HEK293T (cell line): ENCODE results near the gene MAPKAPK3.

Source experiments
- CTCF ChIA-PET: fragments of 350-600 bp; formaldehyde crosslinking; extraction: SDS; loops from one replicate; lab custom pipeline; 2021; ENCODE audit warnings: antibody characterized with exemption, inconsistent platforms; lab: Yijun Ruan, JAX
- POLR2A ChIA-PET: fragments of 350-600 bp; formaldehyde crosslinking; extraction: SDS; loops from one replicate; lab custom pipeline; 2020; ENCODE audit warnings: antibody characterized with exemption, inconsistent platforms; lab: Yijun Ruan, JAX
- DNase-seq: peaks from one replicate; pipeline ENCODE4 v3.0.0; 2012; ENCODE audit warnings: mixed read lengths; ENCODE audit errors: extremely low spot score
- ARNT ChIP-seq: fragments of 450-650 bp; IDR thresholded peaks from 2 replicates; pipeline ENCODE4 v1.6.1; 2017; ENCODE audit warnings: mild to moderate bottlenecking
- BHLHE40 ChIP-seq: fragments of 450-650 bp; IDR thresholded peaks from 2 replicates; pipeline ENCODE4 v1.6.1; 2016; ENCODE audit warnings: mild to moderate bottlenecking, moderate library complexity, borderline replicate concordance
- CTBP1 ChIP-seq: fragments of 450-650 bp; IDR thresholded peaks from 2 replicates; pipeline ENCODE4 v1.6.1; 2016; ENCODE audit warnings: borderline replicate concordance
- ELF4 ChIP-seq: fragments of 450-650 bp; IDR thresholded peaks from 2 replicates; pipeline ENCODE4 v1.6.1; 2017; ENCODE audit warnings: antibody characterized with exemption
- FOXA1 ChIP-seq: fragments of 450-650 bp; IDR thresholded peaks from 2 replicates; pipeline ENCODE4 v1.6.1; 2016; ENCODE audit warnings: mild to moderate bottlenecking
- FOXK2 ChIP-seq: fragments of 450-650 bp; IDR thresholded peaks from 2 replicates; pipeline ENCODE4 v1.6.1; 2016; ENCODE audit warnings: mild to moderate bottlenecking
- FOXM1 ChIP-seq: fragments of 450-650 bp; IDR thresholded peaks from 2 replicates; pipeline ENCODE4 v1.6.1; 2017; ENCODE audit warnings: mild to moderate bottlenecking, borderline replicate concordance
- HDGF ChIP-seq: fragments of 450-650 bp; IDR thresholded peaks from 2 replicates; pipeline ENCODE4 v1.6.1; 2017; ENCODE audit warnings: antibody characterized with exemption, borderline replicate concordance
- L3MBTL2 ChIP-seq: fragments of 450-650 bp; conservative IDR thresholded peaks from 2 replicates; pipeline ENCODE4 v1.6.1; 2016; ENCODE audit warnings: mild to moderate bottlenecking
- LEF1 ChIP-seq: fragments of 450-650 bp; IDR thresholded peaks from 2 replicates; pipeline ENCODE4 v1.6.1; 2017; ENCODE audit warnings: mild to moderate bottlenecking, borderline replicate concordance
- NFRKB ChIP-seq: fragments of 450-650 bp; IDR thresholded peaks from 2 replicates; pipeline ENCODE4 v1.6.1; 2016; ENCODE audit warnings: mild to moderate bottlenecking, moderate library complexity
- PKNOX1 ChIP-seq: fragments of 450-650 bp; IDR thresholded peaks from 2 replicates; pipeline ENCODE4 v1.6.1; 2016
- SP1 ChIP-seq: fragments of 450-650 bp; IDR thresholded peaks from 2 replicates; pipeline ENCODE4 v1.6.1; 2017
- SUZ12 ChIP-seq: fragments of 450-650 bp; IDR thresholded peaks from 2 replicates; pipeline ENCODE4 v1.6.1; 2016; ENCODE audit warnings: mild to moderate bottlenecking
- TARDBP ChIP-seq: fragments of 450-650 bp; IDR thresholded peaks from 2 replicates; pipeline ENCODE4 v1.6.1; 2016
- ZNF384 ChIP-seq: fragments of 450-650 bp; IDR thresholded peaks from 2 replicates; pipeline ENCODE4 v1.6.1; 2016

MAPKAPK3 gene

GRCh38 chr3:50571486-50571885 lies 45.5 kb upstream of the MAPKAPK3 start:
- DNase-seq, result no peak
- ChIA-PET CTCF (interaction anchor here (1.0 to 4.8 kb wide), 3 partner anchors 21 to 43 kb away, joined by 3 to 44 read pairs (median 8); partner anchors contain the start of gene CISH), POLR2A (interaction anchor here (0.5 to 1.6 kb wide), 3 partner anchors 12 to 310 kb away, joined by 3 to 4 read pairs (median 3); partner anchors contain the start of gene CISH)
- TF ChIP-seq ARNT, result no peak
- TF ChIP-seq ZNF384, result no peak
- TF ChIP-seq SUZ12, result no peak
- no peak for TF ChIP-seq BHLHE40

- CTCF ChIA-PET, result interaction anchor here (0.6 to 4.8 kb wide), 5 partner anchors 26 to 81 kb away, joined by 3 to 44 read pairs (median 4); partner anchors contain the start of gene CISH
- TF ChIP-seq BHLHE40 (no peak), ZNF384 (no peak), CTBP1 (no peak), FOXM1 (no peak), LEF1 (no peak), TARDBP (no peak), ELF4 (no peak), FOXK2 (no peak), ARNT (no peak), SP1 (no peak), NFRKB (no peak), SUZ12 (no peak), L3MBTL2 (no peak), PKNOX1 (no peak), HDGF (no peak), FOXA1 (no peak)
- POLR2A ChIA-PET, result interaction anchor here (0.5 to 1.6 kb wide), 4 partner anchors 12 to 311 kb away, joined by 3 to 4 read pairs (median 4); partner anchors contain the start of gene CISH
- DNase-seq, result peak; percentile 74
Observed at GRCh38 chr3:50572158-50572557, 44.8 kb upstream of the MAPKAPK3 start.

GRCh38 chr3:50572801-50573371 lies 44.1 kb upstream of the MAPKAPK3 start:
- POLR2A ChIA-PET, result interaction anchor here (0.7 to 1.3 kb wide), 2 partner anchors 39 to 40 kb away, joined by 3 to 4 read pairs; partner anchors contain the start of gene CISH
- TF ChIP-seq SP1 (no peak), FOXA1 (no peak), PKNOX1 (no peak), CTBP1 (no peak), ELF4 (no peak), L3MBTL2 (no peak), ARNT (no peak), FOXK2 (no peak), LEF1 (no peak), HDGF (no peak), BHLHE40 (no peak), ZNF384 (no peak), FOXM1 (no peak), NFRKB (no peak), SUZ12 (no peak), TARDBP (no peak)
- CTCF ChIA-PET, result interaction anchor here (0.6 to 4.8 kb wide), 4 partner anchors 26 to 80 kb away, joined by 3 to 44 read pairs (median 4); partner anchors contain the start of gene CISH
- DNase-seq, result no peak

- ChIA-PET CTCF (no interaction called here), POLR2A (no interaction called here)
- TF ChIP-seq HDGF, result no peak
- DNase-seq, result no peak
Observed at GRCh38 chr3:50573566-50574443, 43.1 kb upstream of the MAPKAPK3 start.

- no peak for DNase-seq
- POLR2A ChIA-PET, result no interaction called here
- CTCF ChIA-PET, result no interaction called here
- no peak for TF ChIP-seq ELF4
- TF ChIP-seq ARNT, result no peak
- no peak for TF ChIP-seq SUZ12
- no peak for TF ChIP-seq FOXA1
- TF ChIP-seq BHLHE40, result no peak
- no peak for TF ChIP-seq FOXM1
- no peak for TF ChIP-seq L3MBTL2
- TF ChIP-seq PKNOX1, result no peak
- TF ChIP-seq TARDBP, result no peak
- no peak for TF ChIP-seq FOXK2
- TF ChIP-seq ZNF384, result no peak
- TF ChIP-seq SP1, result no peak
- no peak for TF ChIP-seq NFRKB
- no peak for TF ChIP-seq HDGF
- no peak for TF ChIP-seq CTBP1
- TF ChIP-seq LEF1, result no peak
Observed at GRCh38 chr3:50574444-50574831, 42.5 kb upstream of the MAPKAPK3 start.

GRCh38 chr3:50575372-50575771 lies 41.6 kb upstream of the MAPKAPK3 start:
- TF ChIP-seq ZNF384 (no peak), NFRKB (no peak), L3MBTL2 (no peak), LEF1 (no peak), FOXM1 (no peak), BHLHE40 (no peak), SP1 (no peak)
- ChIA-PET POLR2A (no interaction called here), CTCF (no interaction called here)
- no peak for DNase-seq
